ENCODE measurements around the gene PTPN22.

- no peak for TF ChIP-seq CTCF (IDR thresholded peaks at IDR 0.05)
- TF ChIP-seq SOX15 (CRISPR knock-in tag; IDR thresholded peaks at IDR 0.05) = no peak
- no peak for TF ChIP-seq MAX (CRISPR knock-in tag; IDR thresholded peaks at IDR 0.05)
- TF ChIP-seq ERG (CRISPR knock-in tag; IDR thresholded peaks at IDR 0.05) = no peak
- no peak for TF ChIP-seq NFYB (CRISPR knock-in tag; conservative IDR thresholded peaks at IDR 0.05; ENCODE audit: low read depth)
- TF ChIP-seq PREB (CRISPR knock-in tag; IDR thresholded peaks at IDR 0.05; ENCODE audit: borderline replicate concordance) = no peak
Observed at GRCh38 chr1:113913887-113914664, 42.6 kb upstream of the PTPN22 start.

Data from WTC11 (cell line).